ENCODE results near the gene RALA. TPM values are rescaled to one million over a fixed set of nuclear protein-coding genes. Genes with fewer than 3 reads are reported as not detected.

Gene RALA
- total and polyA plus RNA-seq, 10 of the 15 experiments (the other 5 are each of a cell fraction or from before 2014, with no cell fraction given) = 7.5 to 53.3 (median 23.1) TPM

DNA sequence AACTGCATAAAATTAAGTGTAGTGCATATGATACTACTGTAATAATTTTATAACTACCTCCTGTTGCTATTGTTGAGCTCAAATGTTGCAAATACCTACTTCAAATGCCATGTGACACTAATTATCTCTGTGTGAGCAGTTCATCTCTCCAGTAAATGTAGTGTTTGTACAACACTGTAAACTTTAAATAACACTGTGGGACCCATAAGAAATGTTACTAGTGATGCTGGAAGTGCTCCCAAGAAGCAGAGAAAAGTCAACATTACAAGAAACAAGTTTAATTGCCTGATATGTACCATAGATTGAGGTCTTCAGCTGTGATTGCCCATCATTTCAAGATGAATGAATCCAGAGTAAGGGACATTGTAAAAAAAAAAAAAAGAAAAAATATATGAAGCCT is 39.9 kb downstream of the RALA start:
- no peak overlapping the region for H3K9ac ChIP-seq (ENCODE audit: control insufficient read depth, insufficient read depth, low read length)
- intact Hi-C loops (cut with micrococcal nuclease; ENCODE audit: unreplicated experiment) = no loop called here
- no peaks in the 10 kb centered on the region for H3K4me1 ChIP-seq (ENCODE audit: control insufficient read depth, insufficient read depth, low read length)
- no peak overlapping the region for H2AFZ ChIP-seq (ENCODE audit: control insufficient read depth, low read depth, low read length)
- no peaks in the 10 kb centered on the region; the same call in none of the 2 replicates for H3K79me2 ChIP-seq (ENCODE audit: control insufficient read depth, insufficient read depth, low read length)
- TF ChIP-seq WRNIP1 (IDR thresholded peaks at IDR 0.05; ENCODE audit: borderline replicate concordance, low read depth, low read length) (no peak), POLR2AphosphoS5 (IDR thresholded peaks at IDR 0.05; ENCODE audit: low read length) (no peak), JUNB (IDR thresholded peaks at IDR 0.05) (no peak), NFXL1 (IDR thresholded peaks at IDR 0.05; ENCODE audit: borderline replicate concordance) (no peak), CBFB (IDR thresholded peaks at IDR 0.05; ENCODE audit: low read depth) (no peak), EZH2 (IDR thresholded peaks at IDR 0.05; ENCODE audit: borderline replicate concordance, control insufficient read depth, low read depth, low read length) (no peak), ZZZ3 (IDR thresholded peaks at IDR 0.05; ENCODE audit: control insufficient read depth, insufficient read length, low read depth) (no peak), ELK1 (IDR thresholded peaks at IDR 0.05; ENCODE audit: low read depth, low read length) (no peak), HCFC1 (IDR thresholded peaks at IDR 0.05; ENCODE audit: low read length) (no peak), MEF2A (IDR thresholded peaks at IDR 0.05; ENCODE audit: insufficient read depth, low read depth, low read length) (no peak), IKZF1 (conservative IDR thresholded peaks at IDR 0.05) (no peak), RCOR1 (conservative IDR thresholded peaks at IDR 0.05; ENCODE audit: low read depth, low read length) (no peak), PRDM15 (CRISPR knock-in tag; IDR thresholded peaks at IDR 0.05) (no peak), PBX3 (IDR thresholded peaks at IDR 0.05; ENCODE audit: insufficient replicate concordance, low read depth, low read length) (no peak), GABPA (IDR thresholded peaks at IDR 0.05; ENCODE audit: low read depth) (no peak), BACH1 (IDR thresholded peaks at IDR 0.05; ENCODE audit: borderline replicate concordance) (no peak), JUND (IDR thresholded peaks at IDR 0.05; ENCODE audit: low read depth, low read length) (no peak), ATF7 (IDR thresholded peaks at IDR 0.05; ENCODE audit: low read depth) (no peak), HDAC2 (IDR thresholded peaks at IDR 0.05) (no peak)
- TF ChIP-seq, protein P1, sequence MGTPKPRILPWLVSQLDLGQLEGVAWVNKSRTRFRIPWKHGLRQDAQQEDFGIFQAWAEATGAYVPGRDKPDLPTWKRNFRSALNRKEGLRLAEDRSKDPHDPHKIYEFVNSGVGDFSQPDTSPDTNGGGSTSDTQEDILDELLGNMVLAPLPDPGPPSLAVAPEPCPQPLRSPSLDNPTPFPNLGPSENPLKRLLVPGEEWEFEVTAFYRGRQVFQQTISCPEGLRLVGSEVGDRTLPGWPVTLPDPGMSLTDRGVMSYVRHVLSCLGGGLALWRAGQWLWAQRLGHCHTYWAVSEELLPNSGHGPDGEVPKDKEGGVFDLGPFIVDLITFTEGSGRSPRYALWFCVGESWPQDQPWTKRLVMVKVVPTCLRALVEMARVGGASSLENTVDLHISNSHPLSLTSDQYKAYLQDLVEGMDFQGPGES (IDR thresholded peaks at IDR 0.05) = no peak
- no peak overlapping the region for H3K4me2 ChIP-seq (ENCODE audit: control insufficient read depth, insufficient read depth)
- no peaks in the 10 kb centered on the region; a peak in 1 of 4 replicates for H3K36me3 ChIP-seq (ENCODE audit: control insufficient read depth in 2 of 2, insufficient read depth in 2 of 2, low read length in 1 of 2)
- ATAC-seq (no peak), FAIRE-seq (no peak), DNase-seq (ENCODE audit: low read depth, low spot score) (no peak)
- peaks cover 7% of the 10 kb centered on the region for H3K9me3 ChIP-seq (replicated peaks; ENCODE audit: control insufficient read depth, insufficient read depth, low read length)
- no peak overlapping the region for H3K4me3 ChIP-seq
- no TSS peak for BruUV-seq (replicated peaks)
- H3K27ac ChIP-seq (ENCODE audit: control insufficient read depth, insufficient read depth) = no peak overlapping the region
- no peaks in the 10 kb centered on the region for H3K27me3 ChIP-seq (replicated peaks in 1 of 2; ENCODE audit: control insufficient read depth in 2 of 2, insufficient read depth in 2 of 2, low read length in 1 of 2)
- ChIA-PET POLR2A (interaction anchor here (0.6 to 1.0 kb wide), 2 partner anchors 15 to 17 kb away, joined by 3 read pairs; no protein-coding TSS in a partner anchor), RAD21 (ENCODE audit: unreplicated experiment) (interaction anchor here (1.1 kb wide), 1 partner anchor 15 kb away, joined by 3 read pairs; no protein-coding TSS in a partner anchor), CTCF (interaction anchor here (0.7 kb wide), 1 partner anchor 41 kb away, joined by 4 read pairs; no protein-coding TSS in a partner anchor), SMC1A (ENCODE audit: uncharacterized antibody, unreplicated experiment) (interaction anchor here (0.6 to 1.5 kb wide), 4 partner anchors 19 to 41 kb away, joined by 3 to 5 read pairs (median 4); no protein-coding TSS in a partner anchor)
- no peaks in the 10 kb centered on the region for H4K20me1 ChIP-seq (ENCODE audit: control insufficient read depth, insufficient read depth)
- in situ Hi-C loops (cut with MboI) = no loop called here
